SK-N-MC (cell line): ENCODE results near the gene IL10RB.

Experiments used
- EZH2 ChIP-seq: fragments of 200-600 bp; sonication (generic); IDR thresholded peaks from one replicate; pipeline ENCODE4 v1.6.1; 2017; ENCODE audit warnings: antibody characterized with exemption
- FOXP2 ChIP-seq: optimal IDR thresholded peaks from 2 replicates; pipeline ENCODE3; 2011; ENCODE audit warnings: mild to moderate bottlenecking, moderate library complexity; ENCODE audit not compliant: insufficient read depth; ENCODE audit errors: extremely low read length, control extremely low read depth
- POLR2AphosphoS5 ChIP-seq: IDR thresholded peaks from 2 replicates; pipeline ENCODE4 v1.6.1; 2012; ENCODE audit warnings: mild to moderate bottlenecking, low read depth, low read length, borderline replicate concordance

- no peak for TF ChIP-seq EZH2
- no peak for TF ChIP-seq POLR2AphosphoS5
- TF ChIP-seq FOXP2, result no peak
Observed at GRCh38 chr21:33302055-33302454, 35.9 kb downstream of the IL10RB start.
